ENCODE results near the gene PPP2R5C. TPM values are rescaled to one million over a fixed set of nuclear protein-coding genes. Genes with fewer than 3 reads are reported as not detected.

Gene PPP2R5C
- total and polyA plus RNA-seq, 2 of the 4 experiments (the other 2 are of a cell fraction): 65.9 to 78.7 TPM

GRCh38 chr14:101813171-101813759 lies 51.8 kb downstream of the PPP2R5C start:
- H4K8ac ChIP-seq (ENCODE audit: low read depth in 2 of 2, low read length in 2 of 2): no peak overlapping the region
- H2BK20ac ChIP-seq (ENCODE audit: low read depth, low read length): no peak overlapping the region
- peaks cover 11% of the 10 kb centered on the region for H3K4me1 ChIP-seq (ENCODE audit: control insufficient read depth, insufficient read depth, low read length)
- no peak overlapping the region for H2AK9ac ChIP-seq (replicated peaks; ENCODE audit: low read depth, low read length, poor library complexity)
- no peak overlapping the region; the same call in 1 of the 2 replicates for H4K5ac ChIP-seq (ENCODE audit: low read depth, low read length)
- no peak overlapping the region for H3K56ac ChIP-seq (ENCODE audit: extremely low read depth, insufficient read depth, low read length)
- no peak overlapping the region for H2BK120ac ChIP-seq (ENCODE audit: low read depth, low read length)
- ChIA-PET CTCF (interaction anchor here (0.7 kb wide), 1 partner anchor 86 kb away, joined by 3 read pairs; no protein-coding TSS in a partner anchor), POLR2A (ENCODE audit: unreplicated experiment) (no interaction called here)
- no peak overlapping the region for H3K4me2 ChIP-seq (ENCODE audit: low read depth, low read length)
- no TSS peak for BruUV-seq (replicated peaks)
- no peak overlapping the region for H2AFZ ChIP-seq (replicated peaks; ENCODE audit: low read length, poor library complexity)
- intact Hi-C loops (cut with micrococcal nuclease) (no loop called here), in situ Hi-C loops (cut with MboI; ENCODE audit: low sequenced_read_pairs) (no loop called here), dilution Hi-C loops (cut with HindIII; ENCODE audit: low sequenced_read_pairs, unreplicated experiment) (no loop called here)
- H3K9ac ChIP-seq (ENCODE audit: low read depth, low read length): no peak overlapping the region
- no peak overlapping the region for H2AK5ac ChIP-seq (ENCODE audit: low read depth, low read length)
- no peaks in the 10 kb centered on the region for H3K27me3 ChIP-seq (ENCODE audit: control insufficient read depth, insufficient read depth, low read length)
- no peak overlapping the region for H3K27ac ChIP-seq (ENCODE audit: insufficient read depth, low read length)
- H3K4ac ChIP-seq (ENCODE audit: low read depth, low read length): 0 out of 2 replicates have a peak overlapping the region, but pooled peaks have one; percentile 6
- H3K9me1 ChIP-seq (ENCODE audit: insufficient read depth, low read length): peaks cover 24% of the 10 kb centered on the region
- H4K91ac ChIP-seq (ENCODE audit: insufficient read depth, low read depth, low read length): no peak overlapping the region
- H3K23ac ChIP-seq (ENCODE audit: low read depth, low read length): peak overlapping the region; percentile 1; the same call in 1 of the 2 replicates
- no peak for DNase-seq
- 0 out of 2 replicates have a peak, but pooled peaks cover 5% of the 10 kb centered on the region for H3K36me3 ChIP-seq (ENCODE audit: control insufficient read depth, insufficient read depth, low read length)
- H3K18ac ChIP-seq (ENCODE audit: low read depth, low read length): no peak overlapping the region
- H2BK5ac ChIP-seq (ENCODE audit: low read depth, low read length, poor library complexity, severe bottlenecking): no peak overlapping the region
- peaks cover 9 to 61% of the 10 kb centered on the region in 2 experiments; a peak in 3 of 4 replicates for H3K79me1 ChIP-seq (ENCODE audit: low read depth in 1 of 2, low read length in 2 of 2)
- H3K9me3 ChIP-seq (ENCODE audit: control insufficient read depth, insufficient read depth, low read length): no peaks in the 10 kb centered on the region
- ATAC-seq (ENCODE audit: low read depth): no peak
- peaks cover 55% of the 10 kb centered on the region for H4K20me1 ChIP-seq (ENCODE audit: insufficient read depth, low read length)
- H2BK15ac ChIP-seq (ENCODE audit: low read depth, low read length): no peak overlapping the region
- TF ChIP-seq CHD1 (IDR thresholded peaks at IDR 0.05; ENCODE audit: low read depth, low read length) (no peak), RFX5 (IDR thresholded peaks at IDR 0.05; ENCODE audit: low read depth, low read length) (no peak), RCOR1 (IDR thresholded peaks at IDR 0.05; ENCODE audit: insufficient replicate concordance, low read length) (no peak), CTCF (conservative IDR thresholded peaks at IDR 0.05; ENCODE audit: low read depth, low read length) (no peak), MAZ (IDR thresholded peaks at IDR 0.05; ENCODE audit: borderline replicate concordance, low read depth, low read length) (no peak), USF2 (IDR thresholded peaks at IDR 0.05; ENCODE audit: low read depth, low read length) (no peak), FOS (IDR thresholded peaks at IDR 0.05; ENCODE audit: low read depth, low read length) (no peak)
- TF ChIP-seq, protein P1, sequence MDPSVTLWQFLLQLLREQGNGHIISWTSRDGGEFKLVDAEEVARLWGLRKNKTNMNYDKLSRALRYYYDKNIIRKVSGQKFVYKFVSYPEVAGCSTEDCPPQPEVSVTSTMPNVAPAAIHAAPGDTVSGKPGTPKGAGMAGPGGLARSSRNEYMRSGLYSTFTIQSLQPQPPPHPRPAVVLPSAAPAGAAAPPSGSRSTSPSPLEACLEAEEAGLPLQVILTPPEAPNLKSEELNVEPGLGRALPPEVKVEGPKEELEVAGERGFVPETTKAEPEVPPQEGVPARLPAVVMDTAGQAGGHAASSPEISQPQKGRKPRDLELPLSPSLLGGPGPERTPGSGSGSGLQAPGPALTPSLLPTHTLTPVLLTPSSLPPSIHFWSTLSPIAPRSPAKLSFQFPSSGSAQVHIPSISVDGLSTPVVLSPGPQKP (IDR thresholded peaks at IDR 0.05; ENCODE audit: borderline replicate concordance, low read depth, low read length): no peak
- no peak overlapping the region for H3K14ac ChIP-seq (replicated peaks; ENCODE audit: low read depth, low read length)
- H3K4me3 ChIP-seq (ENCODE audit: insufficient read depth, low read depth, low read length): no peak overlapping the region
- WGBS, 2 experiments (ENCODE audit: extremely low coverage in 2 of 2, insufficient read length in 1 of 2): 100% methylated on average over 3 of the region's 7 CpGs; no CpG with 5 or more reads in 1 of the 2 experiments
